Activated CD4-positive, alpha-beta T cell treated with anti-CD3 and anti-CD28 coated beads for 24 hours (primary cell): ENCODE results near the gene KCNJ15.

Experiments used
- DNase-seq, 2 donors: peaks; one replicate each; pipeline ENCODE4 v3.0.0-alpha.2; 2020; ENCODE audit warnings: low read depth in 2 of 2

The KCNJ15 gene

DNA sequence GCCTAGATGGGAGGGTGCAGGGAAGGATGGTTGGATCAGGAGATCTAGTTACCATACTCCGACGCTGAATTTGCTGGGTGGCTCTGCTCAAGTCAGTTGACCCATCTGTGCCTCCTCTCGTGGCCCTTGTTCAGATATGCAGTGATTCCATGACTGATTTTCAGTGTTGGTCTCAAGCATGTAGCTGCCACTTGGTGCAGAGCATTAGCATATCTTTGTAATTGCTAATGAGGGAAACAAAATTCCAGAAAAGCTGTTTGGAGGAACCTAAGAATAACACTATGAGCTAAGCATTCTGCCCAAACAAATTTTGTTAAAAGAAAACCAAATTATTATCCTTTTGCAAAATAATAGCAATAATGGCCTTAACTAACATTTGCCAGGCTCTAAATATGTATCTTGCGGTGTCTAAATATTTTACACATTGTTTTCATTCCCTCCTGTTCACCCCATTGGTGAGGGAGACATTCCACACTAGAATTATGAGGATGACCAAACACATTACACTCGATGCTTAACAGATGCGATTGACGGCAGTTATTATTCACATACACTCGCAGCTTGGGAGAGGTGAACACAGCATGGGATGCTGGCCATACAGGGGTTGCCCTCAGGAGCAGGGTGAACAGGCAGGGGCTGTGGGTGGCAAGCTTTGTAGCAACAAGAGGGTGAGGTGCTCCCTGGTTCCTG is 69.1 kb downstream of the KCNJ15 start:
- no peak for DNase-seq

DNA sequence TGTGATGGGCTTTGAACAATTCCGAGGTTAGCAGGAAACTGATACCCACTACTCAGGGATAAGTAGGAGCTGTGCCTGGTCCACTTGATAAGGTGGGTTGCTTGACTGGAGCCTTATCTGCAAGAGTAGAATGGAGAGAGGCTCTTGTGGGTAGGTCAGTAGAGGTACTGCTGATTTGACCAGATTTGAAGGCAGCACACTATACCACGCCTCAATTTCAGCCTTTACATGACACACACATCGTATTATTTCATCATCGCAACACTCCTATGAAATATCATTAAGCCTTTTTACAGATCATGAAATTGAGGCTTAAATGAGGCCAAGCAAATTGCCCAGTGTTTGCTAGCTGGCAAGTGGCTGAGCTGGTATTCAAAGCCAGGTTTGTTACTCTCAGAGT is 69.6 kb downstream of the KCNJ15 start:
- no peak for DNase-seq

DNA sequence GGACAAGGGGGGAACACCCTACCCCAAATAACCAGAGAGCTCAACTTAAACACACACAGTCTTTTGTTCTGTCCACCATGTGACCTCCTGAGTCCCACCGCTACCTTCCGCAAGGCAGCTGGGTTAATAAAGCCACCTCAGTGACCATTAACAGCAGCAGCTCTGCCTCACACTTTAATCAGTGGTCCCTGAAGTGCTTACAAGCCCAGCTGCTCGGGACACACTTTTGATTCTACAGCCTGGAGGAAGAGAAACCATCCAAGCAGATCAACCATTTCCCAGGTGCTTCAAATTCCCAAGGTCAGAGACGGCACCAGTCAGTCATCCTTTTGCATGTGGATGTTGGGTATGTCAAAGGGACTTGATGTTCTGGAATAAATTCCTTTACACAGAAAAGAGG is 70.1 kb downstream of the KCNJ15 start:
- DNase-seq: no peak

DNA sequence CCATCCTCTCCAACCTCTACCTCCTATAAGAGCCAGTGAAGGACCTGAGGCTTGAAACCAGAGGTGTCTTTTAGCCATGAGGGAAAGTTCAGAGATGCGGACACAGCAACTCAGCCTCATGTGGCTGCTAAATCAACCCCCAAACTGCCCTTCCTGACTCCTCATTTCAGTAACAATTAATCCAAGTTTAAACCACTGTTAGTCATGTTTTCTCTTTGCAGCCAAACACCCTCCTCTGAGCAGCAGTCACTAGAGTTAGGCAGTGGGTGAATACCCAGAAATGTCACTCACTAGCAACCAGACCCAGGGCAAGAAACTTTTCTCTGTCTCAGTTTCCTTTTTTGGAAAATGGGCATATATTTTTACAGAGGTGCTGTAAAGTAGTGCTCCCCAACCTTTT is 71.2 kb downstream of the KCNJ15 start:
- DNase-seq: no peak

DNA sequence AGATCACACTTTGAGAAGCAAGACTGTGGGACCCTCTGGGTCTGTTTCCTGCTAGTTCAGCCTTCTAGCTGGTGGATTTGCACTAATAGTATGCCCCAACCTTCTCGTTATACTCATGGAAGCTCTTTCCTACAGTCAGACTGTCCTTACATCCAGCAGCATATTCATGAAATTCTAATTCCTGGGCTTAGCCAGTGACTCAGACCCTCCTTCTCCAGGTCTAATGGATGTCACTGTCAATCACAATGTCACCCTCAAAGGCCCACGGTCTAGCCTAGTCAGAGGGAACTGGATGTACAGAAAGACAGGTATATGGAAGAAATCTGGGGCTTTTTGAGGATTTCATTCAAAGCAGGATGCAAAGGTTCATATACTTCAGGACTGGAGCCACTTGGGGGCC is 72.4 kb downstream of the KCNJ15 start:
- no peak for DNase-seq

DNA sequence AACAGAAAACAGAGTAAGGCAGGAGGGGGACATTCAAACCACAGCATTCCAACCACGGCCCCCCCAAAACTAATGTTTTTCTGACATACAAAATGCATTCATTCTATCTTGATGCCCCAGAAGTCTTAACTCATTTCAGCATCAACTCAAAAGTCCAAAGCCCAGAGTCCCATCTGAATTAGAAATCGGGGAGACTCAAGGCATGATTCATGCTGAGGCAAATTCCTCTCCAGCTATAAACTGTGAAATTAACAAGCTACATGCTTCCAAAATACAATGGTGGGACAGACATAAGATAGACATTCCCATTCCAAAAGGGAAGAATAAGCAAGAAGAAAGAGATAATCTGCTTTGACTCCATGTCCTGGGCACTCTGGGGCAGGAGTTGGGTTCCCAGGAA is 73.9 kb downstream of the KCNJ15 start:
- no peak for DNase-seq

DNA sequence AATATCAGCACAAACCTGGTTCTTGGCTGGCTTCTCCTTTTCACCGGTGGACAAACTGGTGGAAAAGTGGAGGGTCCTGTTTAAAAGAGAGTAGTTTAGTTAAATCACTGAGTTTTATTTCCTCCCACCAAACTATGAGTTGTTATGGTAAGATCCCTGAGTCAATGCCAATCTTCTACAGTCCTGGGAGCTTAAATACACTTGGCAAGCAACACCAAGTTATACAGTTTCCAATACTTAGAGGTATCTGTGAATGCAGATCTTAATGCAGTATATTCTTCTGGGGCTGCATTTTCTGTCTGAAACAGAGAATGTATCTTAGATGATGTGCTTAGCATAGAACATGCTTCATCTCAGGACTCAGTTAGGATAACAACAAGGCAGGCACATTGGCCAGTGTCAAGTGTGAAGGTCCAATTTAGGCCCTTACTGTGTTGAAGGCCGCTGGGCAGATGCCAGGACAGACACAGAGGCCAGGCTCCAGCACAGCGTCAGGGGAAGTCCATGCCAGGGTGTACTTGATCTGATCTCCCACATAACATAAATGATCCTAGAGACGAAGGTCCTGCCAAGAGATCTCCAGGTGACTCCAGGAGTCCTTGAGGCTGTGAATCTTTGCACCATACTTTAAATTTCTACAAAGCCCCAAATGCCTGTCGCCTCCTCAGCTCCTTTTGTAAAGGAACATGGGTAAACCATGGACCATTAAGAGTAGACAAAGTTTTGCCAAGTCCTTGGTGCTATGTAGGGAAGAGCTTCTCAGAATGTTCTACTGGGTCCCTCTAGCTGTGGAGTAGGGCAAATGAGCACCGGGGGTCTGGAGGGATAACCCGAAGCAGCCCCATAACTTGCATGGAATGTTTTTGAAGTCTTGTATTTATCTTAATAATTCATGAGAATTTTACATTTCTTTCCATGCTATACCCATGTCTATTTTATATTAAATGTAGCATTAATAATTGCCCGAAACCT is 76.8 kb downstream of the KCNJ15 start:
- DNase-seq: no peak

DNA sequence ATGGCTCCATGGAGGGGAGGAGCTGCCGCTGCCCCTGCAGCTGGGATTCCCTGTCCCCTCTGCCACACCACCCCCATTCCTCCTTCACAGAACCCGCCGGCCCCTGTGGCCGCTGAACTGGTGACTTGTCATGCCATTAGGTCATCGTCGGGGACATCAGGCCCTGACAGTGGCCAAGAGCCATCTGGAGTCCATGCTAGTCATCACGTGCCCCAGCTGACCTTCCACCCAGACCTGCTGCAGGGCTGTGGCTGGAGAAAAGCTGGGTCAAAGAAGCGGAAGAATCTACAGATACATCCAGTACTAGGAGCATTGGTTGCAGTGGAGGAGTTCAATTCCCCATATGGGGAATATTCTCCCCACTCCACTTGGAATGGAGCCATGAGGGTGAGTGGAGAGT is 78.1 kb downstream of the KCNJ15 start:
- DNase-seq: no peak

DNA sequence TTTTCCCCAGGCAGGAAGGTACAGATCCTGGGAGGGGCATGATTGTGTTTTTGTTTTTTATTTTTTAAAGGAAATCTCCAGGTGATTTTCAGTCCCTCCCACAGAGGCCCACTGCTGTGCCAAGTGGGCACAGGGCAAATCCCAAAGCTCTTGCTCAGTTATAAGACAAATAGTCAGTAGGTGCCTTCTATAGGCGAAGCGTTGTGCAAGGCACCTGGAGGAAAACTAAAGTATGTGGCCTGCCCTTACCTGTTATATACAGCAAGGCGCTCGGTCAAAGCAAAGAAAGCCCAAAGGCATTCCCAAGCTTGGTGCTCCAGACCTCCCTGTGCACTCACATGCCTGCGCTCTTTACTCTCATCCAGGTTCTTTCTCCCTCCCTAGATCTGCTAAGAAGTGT is 81.0 kb downstream of the KCNJ15 start:
- DNase-seq: no peak

DNA sequence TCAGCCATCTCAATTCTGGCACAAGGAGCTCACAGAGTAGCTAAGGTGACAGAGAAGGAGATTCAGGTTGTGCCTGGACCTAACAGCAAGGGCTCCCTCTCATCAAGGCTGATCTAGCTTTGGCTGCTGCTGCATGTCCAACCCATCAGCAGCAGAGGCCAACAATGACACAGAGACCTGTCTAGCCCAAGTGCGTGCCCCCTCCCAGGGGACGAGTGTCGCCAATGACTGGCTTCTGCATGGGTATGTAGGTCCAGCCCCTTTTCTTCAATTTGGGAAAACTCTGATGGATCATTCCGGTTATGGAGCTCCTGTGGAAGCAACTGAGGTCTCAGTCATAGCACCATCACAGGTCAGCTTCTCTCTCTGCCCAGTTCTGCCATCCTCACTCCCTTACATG is 83.3 kb downstream of the KCNJ15 start:
- no peak for DNase-seq

DNA sequence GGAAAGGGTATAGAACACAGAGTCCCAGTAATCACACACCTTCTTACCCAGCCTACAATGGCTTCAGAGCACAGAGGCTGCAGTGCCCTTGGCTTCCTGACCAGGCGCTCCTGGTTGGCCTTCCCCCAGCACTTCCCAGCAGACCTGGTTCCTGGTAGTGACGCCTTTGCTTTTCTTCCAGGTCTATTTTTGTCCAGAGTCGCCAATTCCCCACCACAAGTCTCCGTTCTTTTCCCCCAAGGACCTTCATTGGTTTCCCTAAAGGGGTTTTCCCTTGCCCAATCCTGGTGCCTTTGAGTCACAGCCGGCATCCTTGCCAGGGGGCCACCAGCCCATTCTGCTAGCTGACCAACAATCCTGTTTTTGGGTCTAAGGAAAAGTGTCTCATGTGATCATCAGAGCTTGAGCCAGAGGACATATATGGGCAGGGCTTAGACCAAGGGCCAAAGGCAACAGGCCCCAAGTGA is 84.8 kb downstream of the KCNJ15 start:
- DNase-seq: no peak

DNA sequence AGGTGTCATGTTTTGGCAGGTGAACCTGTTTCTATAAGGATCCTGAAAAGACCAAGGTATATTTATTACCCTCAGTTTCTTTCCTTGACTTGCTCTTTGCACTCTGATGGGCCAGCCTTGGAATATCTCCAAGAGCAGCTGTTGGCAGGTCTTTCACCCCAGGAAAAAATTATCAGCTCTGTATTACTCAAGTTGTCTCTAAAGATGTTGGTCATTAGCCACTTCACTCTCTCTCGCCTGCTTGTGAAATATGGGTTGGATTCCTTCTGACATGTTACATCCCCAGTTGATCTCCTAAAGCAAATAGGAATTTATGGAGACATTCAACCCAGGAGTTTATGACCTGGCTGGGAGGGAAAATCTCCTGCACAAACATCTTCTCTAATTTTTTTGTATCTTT is 85.9 kb downstream of the KCNJ15 start:
- DNase-seq: no peak

DNA sequence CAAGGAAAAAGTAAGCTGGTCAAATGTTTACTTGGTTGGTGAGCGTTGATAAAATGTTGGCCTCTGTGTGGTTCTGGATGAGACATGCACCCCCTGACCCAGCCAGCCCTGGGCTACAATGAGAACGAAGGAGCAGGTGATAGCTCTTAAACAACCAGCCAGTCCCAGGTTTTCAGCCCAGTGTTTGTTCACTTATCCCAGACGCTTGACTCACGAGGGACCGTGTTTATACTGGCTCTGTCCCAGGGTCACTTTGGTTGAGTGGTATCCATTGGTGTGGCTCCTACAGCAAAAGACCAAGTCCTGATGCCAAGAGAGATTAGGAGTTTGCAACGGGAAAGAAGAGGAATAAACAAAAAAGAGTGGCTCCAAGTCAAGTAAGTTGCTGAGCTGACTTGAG is 86.9 kb downstream of the KCNJ15 start:
- no peak for DNase-seq

DNA sequence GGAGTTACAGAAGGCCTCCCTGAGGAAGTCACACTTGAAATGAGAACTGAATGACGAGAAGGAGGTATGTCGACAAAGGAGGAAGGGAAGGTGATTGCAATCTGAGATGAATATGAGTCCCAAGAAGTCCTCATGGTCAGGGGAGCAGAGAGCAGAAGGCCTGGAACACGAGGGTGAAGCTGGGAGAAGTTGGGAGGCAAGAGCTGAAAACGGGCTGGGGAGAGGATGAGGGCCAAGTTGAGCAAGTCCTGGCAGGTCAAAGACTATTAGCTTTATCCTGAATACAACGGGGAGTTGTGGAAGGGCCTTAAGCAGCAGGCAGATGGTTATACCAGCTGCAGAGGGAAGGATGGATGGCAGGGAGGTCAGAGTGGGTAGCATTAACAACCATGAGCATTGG is 89.5 kb downstream of the KCNJ15 start:
- DNase-seq: no peak

DNA sequence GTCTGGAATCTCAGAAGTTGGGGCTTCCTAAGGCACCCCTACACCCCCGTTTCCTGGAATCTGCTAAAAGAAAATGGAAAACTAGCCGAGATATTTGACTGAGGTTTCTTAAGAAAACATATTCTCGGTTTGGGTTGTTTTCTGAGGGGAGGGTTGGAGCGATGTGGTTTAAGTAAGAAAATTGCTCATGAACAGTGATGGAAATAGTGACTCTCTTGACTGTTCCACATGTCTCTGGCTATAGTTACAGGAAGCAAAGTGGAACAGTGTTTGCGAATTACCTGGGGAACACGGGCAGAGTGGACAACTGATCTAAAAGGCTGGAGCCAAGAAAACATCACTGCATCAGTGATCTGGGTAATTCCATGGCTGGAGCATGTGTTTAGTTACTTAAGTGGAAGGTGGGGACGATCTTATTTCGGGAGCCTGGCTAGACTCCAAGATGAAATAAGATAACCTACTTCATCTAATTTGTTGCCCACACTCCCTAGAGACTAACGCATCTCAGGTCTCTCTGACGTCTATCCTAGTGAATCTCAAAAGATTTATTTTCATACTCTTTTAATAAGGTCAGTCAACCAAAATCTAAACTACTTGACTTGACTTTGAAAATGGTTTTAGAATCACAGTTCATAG is 92.4 kb downstream of the KCNJ15 start:
- no peak for DNase-seq

DNA sequence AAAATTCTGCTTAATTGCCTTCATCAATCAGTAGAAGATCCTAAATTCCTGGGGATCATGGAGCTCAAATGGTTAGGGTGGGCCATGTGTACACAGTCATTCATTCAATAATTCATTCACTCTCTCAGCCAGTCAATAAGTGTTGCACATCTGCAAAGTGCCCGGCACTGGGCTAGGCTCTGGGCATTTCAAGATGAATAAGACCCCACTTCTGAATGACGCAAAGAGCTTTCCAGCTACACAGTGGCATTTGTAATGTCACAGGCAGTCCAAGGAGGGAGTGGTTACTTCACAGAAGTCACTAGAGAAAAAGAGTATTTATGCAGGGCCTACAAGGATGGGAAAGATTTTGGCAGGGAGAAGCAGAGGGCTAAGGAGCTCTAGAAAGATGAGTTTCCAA is 93.2 kb downstream of the KCNJ15 start:
- no peak for DNase-seq

DNA sequence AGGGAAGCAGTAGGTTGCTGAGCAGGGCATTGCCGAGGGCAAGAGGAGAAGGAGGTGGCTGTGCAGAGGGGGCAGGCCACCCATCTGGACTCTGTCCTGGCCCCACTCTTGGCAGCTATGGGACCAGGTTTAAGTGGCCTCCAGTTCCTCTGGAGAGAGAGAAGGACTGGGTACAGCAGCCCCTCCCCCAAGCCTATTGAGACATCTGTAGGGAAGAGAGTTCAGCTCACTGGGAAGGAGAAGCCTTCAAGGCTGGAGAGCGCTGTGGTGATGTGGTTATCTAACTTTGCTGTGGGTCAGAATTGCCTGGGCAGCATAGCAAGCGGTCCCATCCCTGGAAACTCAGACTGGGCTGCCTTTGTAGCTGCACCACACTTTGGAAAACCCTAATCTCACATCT is 93.9 kb downstream of the KCNJ15 start:
- DNase-seq: no peak

DNA sequence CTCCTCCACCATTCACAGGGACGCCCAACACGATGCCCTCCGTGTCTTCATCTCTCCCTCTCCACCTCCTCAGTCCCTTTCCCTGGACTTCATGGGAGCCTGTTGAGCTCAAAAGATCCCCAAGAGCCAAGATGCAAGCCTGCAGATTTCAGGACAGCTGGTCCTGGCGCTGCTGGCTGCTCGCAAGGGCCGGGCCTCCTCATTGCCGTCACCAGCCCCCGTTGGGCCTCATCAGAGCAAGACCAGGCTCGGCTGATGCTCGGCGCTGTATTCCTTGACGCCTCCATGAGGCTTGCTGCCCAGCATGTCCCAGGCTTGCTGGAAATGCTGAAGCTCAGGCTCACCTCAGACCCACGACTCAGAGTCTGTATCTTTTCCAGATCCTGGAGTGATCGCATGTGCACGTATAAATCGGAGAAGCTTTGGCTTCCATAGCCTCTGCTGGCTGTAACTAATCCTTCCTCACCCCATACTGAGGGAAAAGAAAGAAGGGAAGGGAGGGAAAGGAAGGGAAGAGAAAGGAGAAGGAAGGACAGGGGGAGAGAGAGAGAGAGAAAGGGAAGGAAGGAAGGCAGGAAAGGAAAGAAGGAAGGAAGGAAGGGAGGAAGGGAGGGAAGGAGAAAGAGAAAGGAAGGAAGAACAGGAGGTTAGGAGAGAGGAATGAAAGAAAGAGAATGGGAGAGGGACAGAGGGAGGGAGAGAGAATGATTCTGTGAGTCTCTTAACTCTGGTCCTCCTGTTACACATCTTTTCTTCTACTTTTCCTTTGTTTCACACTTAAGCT is 94.6 kb downstream of the KCNJ15 start:
- no peak for DNase-seq

DNA sequence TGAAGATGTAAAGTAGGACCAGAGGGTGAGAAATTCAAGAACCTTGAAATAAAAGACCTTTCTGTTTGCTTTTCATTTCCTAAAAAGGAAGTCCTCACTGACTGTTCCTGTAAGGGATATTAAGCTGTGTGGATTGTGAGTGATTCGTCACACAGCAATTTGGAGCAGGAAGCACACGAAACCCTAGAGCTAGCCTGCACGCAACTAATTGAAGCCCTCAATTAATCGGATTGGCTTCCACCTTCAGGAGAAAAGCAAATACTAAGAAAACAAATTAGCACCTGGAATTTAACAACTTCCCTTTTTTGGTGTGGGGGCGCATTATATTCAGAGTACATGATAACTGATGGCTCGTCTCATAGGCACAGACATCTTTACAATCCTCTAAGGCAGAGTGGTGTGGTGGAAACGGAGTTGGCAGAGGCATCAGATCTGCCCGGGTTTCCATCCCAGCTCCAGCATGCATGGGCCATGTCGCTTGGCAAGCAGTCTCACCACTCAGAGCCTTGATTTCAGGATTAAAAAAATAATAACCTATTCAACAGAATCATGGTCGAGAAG is 95.2 kb downstream of the KCNJ15 start:
- no peak for DNase-seq

DNA sequence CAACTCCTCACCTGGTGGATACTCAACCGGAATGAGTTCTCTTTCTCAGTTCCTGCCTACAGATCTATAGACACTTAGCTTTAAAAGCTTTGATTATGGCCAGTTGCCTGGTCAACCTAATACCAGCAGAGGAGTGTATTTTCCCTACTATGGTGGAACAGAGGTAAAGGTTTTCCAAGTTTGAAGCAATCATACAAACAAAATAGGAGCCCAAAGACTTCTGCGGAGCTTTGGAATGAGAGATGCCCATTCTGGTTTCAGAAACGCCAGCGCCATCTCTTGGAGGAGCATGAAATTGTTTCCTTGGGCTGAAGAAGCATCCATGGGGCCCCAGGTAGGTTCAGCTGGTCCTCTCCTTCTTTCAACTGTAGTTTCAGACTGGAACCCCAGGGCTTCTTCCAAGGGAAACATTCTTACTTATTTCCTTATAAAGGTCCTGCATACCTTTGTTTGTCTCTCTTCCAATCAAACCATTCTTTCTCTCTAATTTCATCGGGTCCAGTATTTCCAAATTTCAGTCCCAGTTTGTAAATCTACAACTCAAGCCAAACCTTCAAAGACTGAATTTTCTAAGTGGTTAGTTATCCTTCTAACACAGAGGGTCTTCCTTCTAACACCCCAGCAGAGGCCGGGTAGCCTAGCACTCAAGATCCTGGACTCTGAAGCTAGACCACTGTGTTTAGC is 95.9 kb downstream of the KCNJ15 start:
- DNase-seq: peak; percentile 27 to 39

DNA sequence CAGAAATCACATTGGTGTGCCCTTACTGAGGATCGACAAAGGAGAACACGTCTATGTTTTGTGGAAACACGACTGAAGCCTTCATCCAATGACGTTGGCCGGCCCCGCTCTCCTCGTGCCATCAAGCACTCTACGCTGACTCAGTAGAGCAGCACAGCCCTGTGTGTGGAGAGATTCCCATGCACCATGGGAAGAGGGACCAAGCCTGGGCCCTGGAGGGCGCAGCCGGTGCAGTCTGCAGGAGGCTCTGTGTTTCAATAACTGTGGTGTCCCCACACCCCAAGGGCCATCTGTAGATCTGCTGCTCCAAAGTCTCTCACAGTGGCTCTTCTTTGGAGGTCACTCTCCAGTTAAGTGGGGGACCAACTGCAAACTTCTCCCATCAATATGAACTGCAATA is 97.4 kb downstream of the KCNJ15 start:
- DNase-seq: no peak
